ENCODE measurements around the gene TSPAN10.

- TF ChIP-seq POLR2A (IDR thresholded peaks at IDR 0.05) (no peak), CTCF (IDR thresholded peaks at IDR 0.05) (no peak)
Observed at GRCh38 chr17:81648707-81649085, 11.7 kb downstream of the TSPAN10 start.

Data from uterus (tissue), 2 donors.